Endothelial cell (in vitro differentiated cells): ENCODE results near the gene PHRF1. TPM values are rescaled to one million over a fixed set of nuclear protein-coding genes. Genes with fewer than 3 reads are reported as not detected.

ENCODE experiments used
- DNase-seq: peaks from one replicate; pipeline ENCODE4 v3.0.0; 2021; ENCODE audit warnings: low spot score
- H3K27ac Mint-ChIP-seq: one replicate; pipeline ENCODE4 v1.8.0; 2021; ENCODE audit warnings: mixed read lengths, inconsistent platforms; ENCODE audit not compliant: unreplicated experiment
- H3K27me3 Mint-ChIP-seq: one replicate; pipeline ENCODE4 v1.8.0; 2021; ENCODE audit warnings: mild to moderate bottlenecking, moderate library complexity, mixed read lengths, inconsistent platforms; ENCODE audit not compliant: unreplicated experiment
- H3K36me3 Mint-ChIP-seq: one replicate; pipeline ENCODE4 v1.8.0; 2021; ENCODE audit warnings: mild to moderate bottlenecking, low read depth, mixed read lengths, inconsistent platforms; ENCODE audit not compliant: unreplicated experiment
- H3K4me1 Mint-ChIP-seq: one replicate; pipeline ENCODE4 v1.8.0; 2021; ENCODE audit warnings: mild to moderate bottlenecking, mixed read lengths, inconsistent platforms; ENCODE audit not compliant: unreplicated experiment
- H3K4me3 Mint-ChIP-seq: one replicate; pipeline ENCODE4 v1.8.0; 2021; ENCODE audit warnings: mild to moderate bottlenecking, mixed read lengths, inconsistent platforms; ENCODE audit not compliant: unreplicated experiment
- H3K9me3 Mint-ChIP-seq: one replicate; pipeline ENCODE4 v1.8.0; 2021; ENCODE audit warnings: mixed read lengths, inconsistent platforms; ENCODE audit not compliant: unreplicated experiment
- total RNA-seq: library from RNA; stranded (reverse); fragmentation: NEBNext Ultra II Directional; extraction: Animal tissue kit (Norgen Biotek cat#: 25700); gene quantifications from one replicate; pipeline ENCODE4 v1.2.1, GENCODE V29; 2021; ENCODE audit not compliant: unreplicated experiment
- TF ChIP-seq, protein P1 (sequence below): fragments of 200-600 bp; sonication (generic); IDR thresholded peaks from one replicate; pipeline ENCODE4 v1.5.0; 2021; ENCODE audit warnings: antibody characterized with exemption; ENCODE audit not compliant: unreplicated experiment

Gene PHRF1
- total RNA-seq, 1 donor from 2014 or later = 29.5 TPM

DNA sequence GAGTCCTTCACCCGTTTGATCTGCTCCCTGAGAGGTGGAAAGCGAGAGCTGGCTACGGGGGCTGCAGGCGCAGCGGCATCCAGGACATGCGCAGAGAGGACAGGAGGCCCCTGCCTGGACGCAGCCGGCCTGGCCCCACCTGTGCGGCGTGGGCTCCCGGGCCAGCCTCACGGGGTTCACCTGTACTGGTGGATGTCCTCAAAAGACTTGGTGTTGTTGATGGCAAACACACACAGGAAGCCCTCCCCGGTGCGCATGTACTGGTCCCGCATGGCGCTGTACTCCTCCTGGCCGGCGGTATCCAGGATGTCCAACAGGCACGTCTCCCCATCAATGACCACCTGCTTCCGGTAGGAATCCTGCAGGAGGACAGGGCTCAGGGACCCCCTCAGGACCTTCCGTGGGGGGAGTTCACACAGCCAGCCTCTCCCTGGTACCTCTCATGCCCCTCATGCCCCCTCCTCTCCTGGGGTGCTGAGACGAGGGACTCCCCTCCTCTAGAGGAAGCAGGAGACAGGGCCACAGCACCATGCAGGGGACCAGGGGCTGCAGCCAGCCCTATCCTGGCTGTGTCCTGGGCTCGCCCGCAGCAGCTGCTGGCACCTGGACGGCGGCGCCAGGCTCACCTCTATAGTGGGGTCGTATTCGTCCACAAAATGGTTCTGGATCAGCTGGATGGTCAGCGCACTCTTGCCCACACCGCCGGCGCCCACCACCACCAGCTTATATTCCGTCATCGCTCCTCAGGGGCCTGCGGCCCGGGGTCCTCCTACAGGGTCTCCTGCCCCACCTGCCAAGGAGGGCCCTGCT is 42.5 kb upstream of the PHRF1 start:
- TF ChIP-seq, protein P1, sequence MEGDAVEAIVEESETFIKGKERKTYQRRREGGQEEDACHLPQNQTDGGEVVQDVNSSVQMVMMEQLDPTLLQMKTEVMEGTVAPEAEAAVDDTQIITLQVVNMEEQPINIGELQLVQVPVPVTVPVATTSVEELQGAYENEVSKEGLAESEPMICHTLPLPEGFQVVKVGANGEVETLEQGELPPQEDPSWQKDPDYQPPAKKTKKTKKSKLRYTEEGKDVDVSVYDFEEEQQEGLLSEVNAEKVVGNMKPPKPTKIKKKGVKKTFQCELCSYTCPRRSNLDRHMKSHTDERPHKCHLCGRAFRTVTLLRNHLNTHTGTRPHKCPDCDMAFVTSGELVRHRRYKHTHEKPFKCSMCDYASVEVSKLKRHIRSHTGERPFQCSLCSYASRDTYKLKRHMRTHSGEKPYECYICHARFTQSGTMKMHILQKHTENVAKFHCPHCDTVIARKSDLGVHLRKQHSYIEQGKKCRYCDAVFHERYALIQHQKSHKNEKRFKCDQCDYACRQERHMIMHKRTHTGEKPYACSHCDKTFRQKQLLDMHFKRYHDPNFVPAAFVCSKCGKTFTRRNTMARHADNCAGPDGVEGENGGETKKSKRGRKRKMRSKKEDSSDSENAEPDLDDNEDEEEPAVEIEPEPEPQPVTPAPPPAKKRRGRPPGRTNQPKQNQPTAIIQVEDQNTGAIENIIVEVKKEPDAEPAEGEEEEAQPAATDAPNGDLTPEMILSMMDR = no peak
- H3K27ac Mint-ChIP-seq = peak overlapping the region; percentile 24
- peaks cover 6% of the 10 kb centered on the region for H3K36me3 Mint-ChIP-seq
- peaks cover 7% of the 10 kb centered on the region for H3K4me1 Mint-ChIP-seq
- no peak for DNase-seq
- no peak overlapping the region for H3K4me3 Mint-ChIP-seq
- H3K9me3 Mint-ChIP-seq = no peaks in the 10 kb centered on the region
- peaks cover 14% of the 10 kb centered on the region for H3K27me3 Mint-ChIP-seq

DNA sequence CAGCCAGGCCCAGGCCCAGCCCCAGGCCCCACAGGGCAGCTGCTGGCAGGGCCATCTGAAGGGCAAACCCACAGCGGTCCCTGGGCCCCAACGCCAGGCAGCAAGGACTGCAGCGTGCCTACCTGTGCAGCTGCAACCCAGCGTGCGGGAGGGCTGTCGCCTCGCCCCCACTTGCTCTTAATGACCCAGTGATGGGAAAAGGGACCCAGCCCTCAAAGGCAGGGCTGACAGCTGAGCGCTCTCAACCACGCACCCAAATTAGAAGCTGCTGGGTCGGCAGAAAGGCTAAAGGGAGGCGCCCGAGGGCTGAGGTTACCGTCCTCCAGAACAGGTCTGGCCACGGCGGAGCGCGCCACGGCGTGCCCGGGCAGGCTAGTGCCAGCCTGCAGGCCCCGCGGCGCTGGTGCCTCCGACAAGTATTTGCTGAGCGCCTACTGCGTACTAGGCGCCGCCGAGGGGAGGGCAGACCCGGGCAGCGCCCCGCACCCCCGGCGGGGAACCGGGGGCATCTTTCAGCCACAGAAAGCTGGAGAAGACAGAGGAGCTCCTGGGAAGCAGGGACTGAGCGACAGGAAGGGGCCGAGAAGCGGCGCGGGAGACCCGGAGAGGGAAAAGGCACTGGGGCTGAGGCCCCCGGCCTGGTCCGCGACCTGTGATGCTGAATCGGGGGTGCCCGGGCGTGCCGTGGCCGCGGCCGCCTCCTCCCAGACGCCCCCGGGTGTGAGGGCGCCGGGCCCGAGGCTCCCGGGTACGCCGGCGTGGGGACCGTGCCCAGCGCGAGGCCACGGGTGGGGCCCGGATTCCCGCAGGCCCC is 41.7 kb upstream of the PHRF1 start:
- no peaks in the 10 kb centered on the region for H3K9me3 Mint-ChIP-seq
- H3K27ac Mint-ChIP-seq = no peak overlapping the region
- H3K36me3 Mint-ChIP-seq = peaks cover 6% of the 10 kb centered on the region
- peak; percentile 18 for DNase-seq
- H3K4me1 Mint-ChIP-seq = peaks cover 7% of the 10 kb centered on the region
- peak overlapping the region; percentile 79 for H3K4me3 Mint-ChIP-seq
- H3K27me3 Mint-ChIP-seq = peaks cover 14% of the 10 kb centered on the region
- TF ChIP-seq, protein P1 = no peak

DNA sequence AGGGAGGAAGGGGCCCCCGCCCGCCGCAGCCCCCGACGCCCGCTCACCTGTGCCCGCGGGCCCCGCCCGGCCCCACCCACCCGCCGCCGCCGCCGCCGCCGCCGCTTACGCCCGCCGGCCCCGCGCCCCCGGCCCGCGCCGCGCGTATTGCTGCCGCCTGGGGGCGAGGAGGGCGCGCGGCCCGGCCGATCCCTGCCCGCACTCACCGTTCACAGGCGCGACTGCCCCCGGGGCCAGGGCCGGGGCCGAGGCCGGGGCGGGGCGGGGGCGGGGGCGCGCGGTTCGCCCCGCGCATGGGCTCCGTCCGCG is 41.1 kb upstream of the PHRF1 start:
- Mint-ChIP-seq H3K4me1 (peaks cover 7% of the 10 kb centered on the region), H3K4me3 (no peak overlapping the region), H3K36me3 (peaks cover 6% of the 10 kb centered on the region), H3K27ac (no peak overlapping the region), H3K27me3 (peaks cover 14% of the 10 kb centered on the region), H3K9me3 (no peaks in the 10 kb centered on the region)
- TF ChIP-seq, protein P1 = no peak
- no peak for DNase-seq

DNA sequence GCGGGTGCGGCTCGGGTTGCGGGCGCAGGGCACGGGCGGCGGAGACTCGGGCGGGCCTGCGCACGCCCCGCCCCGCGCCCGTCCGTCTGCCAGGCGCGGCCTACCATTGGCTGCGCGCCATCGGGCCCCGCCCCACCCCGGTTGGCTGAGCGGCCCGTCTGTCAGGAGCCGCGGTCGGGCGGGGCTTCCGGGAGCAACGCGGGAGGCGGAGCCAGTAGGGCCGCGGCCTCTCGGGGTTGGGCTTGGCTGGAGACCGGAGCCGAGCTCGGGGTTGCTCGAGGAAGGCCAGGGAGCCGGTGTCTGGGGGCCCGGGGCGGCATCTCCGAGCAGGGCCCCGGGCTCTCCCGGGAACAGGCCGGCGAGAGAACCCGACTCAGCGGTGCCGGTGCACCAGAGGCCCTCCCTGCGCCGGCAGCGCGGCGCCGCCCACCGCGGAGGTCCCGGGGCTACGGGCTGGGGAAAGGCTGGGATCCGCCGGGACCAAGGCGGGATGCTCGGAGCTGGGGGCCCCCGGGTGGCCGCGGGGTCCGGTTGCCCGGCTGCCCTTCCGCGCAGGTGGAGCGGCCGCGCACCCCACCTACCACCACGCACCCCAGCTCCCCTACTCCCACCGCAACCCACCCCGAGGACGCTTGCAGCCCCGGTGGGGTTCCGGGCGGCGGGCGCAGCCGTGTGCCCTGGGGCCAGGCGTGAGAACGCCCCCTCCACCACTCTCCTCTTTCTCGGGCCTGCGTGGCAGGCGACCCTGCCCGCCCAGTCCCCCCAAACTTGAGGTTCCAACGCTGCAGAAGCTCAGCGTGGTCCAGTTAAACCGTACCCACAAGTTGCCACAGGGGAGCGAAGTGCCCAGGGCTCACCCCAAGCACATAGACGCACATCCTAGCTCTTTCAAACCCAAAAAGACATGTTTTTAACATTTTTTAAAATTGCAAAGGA is 40.5 kb upstream of the PHRF1 start, which contains the start of gene HRAS:
HRAS (minus strand) TSS at position 58 of the 936 bp plus-strand sequence.
- H3K27ac Mint-ChIP-seq = peak within 1 kb of the TSS; percentile 82
- H3K9me3 Mint-ChIP-seq = no peaks in the 10 kb centered on the region
- TF ChIP-seq, protein P1 = no peak

More for the DNA sequence above, 40.5 kb upstream of the PHRF1 start, which contains the start of gene HRAS:
- Mint-ChIP-seq H3K36me3 (peaks cover 6% of the 10 kb centered on the region), H3K4me3 (peak within 1 kb of the TSS; percentile 95), H3K27me3 (peaks cover 14% of the 10 kb centered on the region), H3K4me1 (peaks cover 7% of the 10 kb centered on the region)
- peak; percentile 98 for DNase-seq
